GM21723 (cell line): ENCODE results near the gene GPR68.
"Not testable (repeated sequence)": the region's sequence is repeated elsewhere in the genome, so short reads cannot be mapped to it uniquely, and the experiment has no call there.

ENCODE experiments used
- ATAC-seq: cut with Tn5 transposase; IDR thresholded peaks from one replicate; pipeline ENCODE4 v1.9.1; 2021; ENCODE audit warnings: mild to moderate bottlenecking, moderate library complexity; ENCODE audit not compliant: unreplicated experiment

Gene GPR68

GRCh38 chr14:91230397-91231035 is 14.0 kb downstream of the GPR68 start:
- ATAC-seq, result no peak

DNA sequence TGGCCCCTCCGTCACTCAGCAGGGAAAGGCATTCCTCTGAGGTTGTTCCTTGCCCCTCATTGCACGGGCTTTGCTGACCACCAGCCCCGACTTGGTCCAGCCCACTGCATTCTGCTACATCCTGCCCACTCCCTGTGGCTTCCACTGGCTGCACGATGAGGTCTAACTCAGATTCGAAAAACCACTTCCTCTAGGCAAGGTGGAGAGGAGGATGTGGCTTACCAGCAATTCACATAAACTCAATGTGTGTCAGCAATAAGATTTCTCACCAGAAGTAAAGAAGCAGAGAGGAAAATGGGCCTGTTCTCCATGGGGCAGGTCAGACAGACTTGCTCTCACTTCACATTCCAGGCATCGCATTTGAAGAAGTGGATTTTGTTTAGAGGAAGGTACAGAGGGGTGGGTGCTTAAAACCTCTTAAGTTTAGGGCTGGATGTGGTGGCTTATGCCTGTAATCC is 14.7 kb downstream of the GPR68 start:
- peak; percentile 70 for ATAC-seq

DNA sequence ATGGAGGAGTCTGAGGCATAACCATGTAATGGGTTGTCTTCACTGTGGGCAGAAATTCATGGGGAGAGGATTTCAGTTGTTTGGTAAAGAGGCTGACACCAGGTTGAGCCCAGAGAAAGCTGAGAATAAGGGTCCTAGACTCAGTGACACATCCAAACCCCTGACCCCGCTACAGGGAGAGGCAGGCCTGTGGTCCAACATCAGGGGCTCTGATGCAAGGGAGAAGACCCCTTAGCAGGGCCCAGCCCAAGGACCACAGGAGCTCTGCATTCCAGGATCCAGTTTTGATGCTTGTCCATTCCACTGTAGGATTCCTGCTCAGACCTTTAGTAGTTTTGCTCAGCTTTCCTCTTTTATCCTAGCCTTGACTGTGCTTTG is 15.5 kb downstream of the GPR68 start:
- no peak for ATAC-seq

DNA sequence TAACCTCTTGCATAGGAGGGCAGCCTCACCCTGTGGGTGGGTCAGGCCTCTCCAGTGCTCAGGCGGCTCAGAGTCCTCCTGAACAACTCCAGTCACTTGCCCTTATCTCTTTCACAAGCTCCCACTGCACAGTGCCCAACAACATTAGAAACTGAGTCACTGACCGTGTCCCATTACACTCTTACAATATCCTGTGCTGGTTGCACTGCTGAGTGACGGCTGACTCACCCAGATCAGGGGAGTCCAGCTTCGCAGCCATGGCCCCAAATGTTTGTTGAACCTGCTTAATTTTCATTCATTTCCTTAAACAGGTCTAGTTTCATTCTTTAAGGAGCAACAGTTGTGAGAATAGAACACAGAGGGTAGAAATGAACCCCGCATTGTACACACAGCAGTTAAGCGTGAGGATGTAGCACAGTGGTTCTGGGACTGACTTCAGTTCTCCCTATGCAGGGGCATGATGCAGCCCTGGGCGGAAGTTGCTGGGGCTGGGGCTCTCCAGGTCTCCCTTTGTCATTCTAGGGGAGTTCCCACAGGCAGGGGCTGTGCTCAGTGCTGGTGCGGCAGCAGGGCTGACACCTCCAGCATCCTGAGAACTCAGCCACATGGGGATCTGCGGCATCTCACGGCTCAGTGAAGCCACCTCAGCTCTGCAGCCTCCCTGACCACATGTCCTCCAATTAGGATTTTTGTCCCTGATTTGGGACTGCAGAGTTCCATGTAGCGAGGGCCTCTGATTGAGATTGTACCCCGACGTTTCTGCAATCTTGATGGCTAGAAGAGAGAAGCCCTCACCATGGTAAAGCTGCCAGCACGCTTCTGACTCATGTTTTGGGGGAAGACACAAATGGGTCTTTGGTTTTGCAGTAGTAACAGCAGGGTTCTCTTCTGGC is 16.1 kb downstream of the GPR68 start:
- ATAC-seq, result peak; percentile 87

DNA sequence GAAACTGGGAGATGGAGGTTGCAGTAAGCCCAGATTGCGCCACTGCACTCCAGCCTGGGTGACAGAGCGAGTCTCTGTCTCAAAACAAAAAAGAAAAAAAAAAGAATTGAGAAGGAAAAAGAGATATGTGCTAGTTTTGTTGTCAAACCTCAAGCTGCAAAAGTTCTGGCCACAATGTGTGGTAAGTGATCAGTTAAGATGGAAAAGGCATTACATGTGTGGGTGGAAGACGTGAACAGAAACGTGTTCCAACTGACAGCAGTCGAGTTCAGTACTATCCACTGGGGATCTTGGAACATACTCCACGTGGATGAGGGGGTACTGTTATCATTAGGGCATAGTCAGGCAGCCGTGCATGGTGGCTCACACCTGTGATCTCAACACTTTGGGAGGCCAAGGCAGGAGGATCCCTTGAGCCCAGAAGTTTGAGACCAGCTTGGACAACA is 17.3 kb downstream of the GPR68 start:
- ATAC-seq, result no peak

- not testable (repeated sequence) for ATAC-seq
These were observed 18.1 kb downstream of the GPR68 start for GRCh38 chr14:91226360-91226759.

DNA sequence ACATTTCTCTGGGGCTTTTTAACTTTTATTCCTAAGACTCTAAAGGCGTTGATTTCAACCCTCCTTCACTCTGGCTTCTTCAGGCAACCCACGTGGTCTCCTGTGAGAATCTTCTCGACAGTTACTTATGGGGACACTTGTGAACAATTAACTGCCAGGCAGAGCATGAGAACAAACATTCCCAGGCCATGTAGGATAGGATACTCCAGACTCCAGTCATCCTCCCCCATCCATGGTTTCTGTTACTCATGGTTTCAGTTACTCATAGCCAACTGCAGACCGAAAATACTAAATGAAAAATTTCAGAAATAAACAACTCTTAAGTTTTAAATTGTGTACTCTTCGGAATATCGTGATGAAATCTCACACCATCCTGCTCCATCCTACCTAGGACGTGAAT is 19.5 kb downstream of the GPR68 start:
- no peak for ATAC-seq

GRCh38 chr14:91223028-91223783 is 21.3 kb downstream of the GPR68 start:
- no peak for ATAC-seq

- no peak for ATAC-seq
These were observed 23.2 kb downstream of the GPR68 start for GRCh38 chr14:91221270-91221669.

DNA sequence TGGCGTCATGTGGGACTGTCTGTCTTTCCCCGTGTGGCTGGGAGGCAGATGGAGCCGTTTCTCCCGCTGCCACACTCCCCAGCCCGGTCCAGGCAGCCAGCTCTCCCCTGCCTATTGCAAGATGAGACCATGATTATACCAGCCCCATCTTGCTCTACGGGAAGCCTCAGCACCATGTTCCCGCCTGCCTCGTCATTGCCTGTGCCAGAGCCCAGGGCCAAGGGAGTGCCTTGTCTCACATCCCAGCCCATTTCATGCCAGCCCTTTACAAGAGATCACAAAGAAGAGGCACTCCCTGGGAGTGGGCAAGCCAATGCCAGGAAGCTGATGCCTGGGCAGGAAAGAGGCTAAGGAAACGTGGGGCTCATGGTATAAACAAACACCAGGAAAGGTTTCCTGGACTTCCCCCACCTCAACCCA is 23.9 kb downstream of the GPR68 start:
- ATAC-seq, result no peak

DNA sequence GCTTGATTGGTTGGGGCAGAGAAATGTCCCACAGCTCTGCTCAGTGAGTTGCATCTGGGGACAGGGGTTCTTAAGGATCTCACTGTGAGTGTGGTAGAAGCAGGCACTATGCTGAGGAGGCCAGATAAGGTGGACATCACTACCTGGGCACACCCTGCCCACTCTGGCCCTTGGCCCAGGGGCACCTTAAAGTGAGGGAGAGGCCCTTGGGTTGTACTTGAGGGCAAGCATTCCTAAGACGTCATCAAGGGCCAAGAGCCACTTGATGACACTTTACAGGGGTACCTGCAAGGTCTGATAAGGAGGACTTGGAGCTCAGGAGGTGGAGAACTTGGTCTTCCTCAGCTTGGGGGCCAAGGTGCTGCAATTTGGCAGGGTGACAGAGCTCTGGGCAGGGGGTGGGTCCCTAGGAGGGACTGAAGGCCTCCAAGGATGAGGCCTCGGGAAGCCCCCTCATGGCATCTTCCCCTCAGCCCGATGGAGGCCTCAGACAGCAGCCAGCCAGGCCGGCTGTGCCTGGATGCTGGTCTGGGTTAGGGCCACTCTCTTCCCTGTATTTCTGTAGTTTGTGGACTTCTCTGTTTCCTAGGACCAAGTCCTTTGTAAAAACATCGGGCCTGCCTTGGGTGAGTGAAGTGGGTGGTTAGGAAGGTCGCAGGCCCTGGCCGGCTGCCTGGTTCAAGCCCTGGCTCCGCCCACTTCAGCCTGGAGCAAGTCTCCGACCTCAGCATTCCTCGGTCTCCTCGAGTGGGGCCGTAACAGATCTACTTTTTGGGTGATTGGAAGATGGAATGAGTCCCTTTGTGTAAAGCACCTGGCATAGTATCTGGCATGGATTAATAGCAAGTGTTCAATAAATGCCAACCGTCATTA is 24.8 kb downstream of the GPR68 start:
- no peak for ATAC-seq

GRCh38 chr14:91218014-91218413 is 26.5 kb downstream of the GPR68 start:
- no peak for ATAC-seq

GRCh38 chr14:91216731-91217226 is 27.7 kb downstream of the GPR68 start:
- no peak for ATAC-seq

- no peak for ATAC-seq
These were observed 29.1 kb downstream of the GPR68 start for GRCh38 chr14:91215381-91215780.

GRCh38 chr14:91214306-91214705 is 30.2 kb downstream of the GPR68 start:
- no peak for ATAC-seq

DNA sequence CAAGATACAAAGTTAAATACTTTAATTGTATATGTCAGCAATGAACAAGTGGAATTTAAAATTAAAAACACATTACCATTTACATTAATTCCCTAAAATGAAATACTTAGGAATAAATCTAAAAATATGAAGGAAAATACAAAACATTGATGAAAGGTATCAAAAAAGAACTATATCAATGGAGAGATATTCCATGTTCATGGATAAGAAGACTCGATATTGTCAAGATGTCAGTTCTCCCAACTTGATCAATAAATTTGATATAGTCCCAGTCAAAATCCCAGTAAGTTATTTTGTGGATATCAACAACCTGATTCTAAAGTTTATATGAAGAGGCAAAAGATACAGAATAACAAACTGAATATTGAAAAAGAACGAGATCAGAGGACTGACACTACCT is 33.5 kb downstream of the GPR68 start:
- ATAC-seq, result no peak

GRCh38 chr14:91207008-91207407 is 37.5 kb downstream of the GPR68 start:
- ATAC-seq, result no peak

DNA sequence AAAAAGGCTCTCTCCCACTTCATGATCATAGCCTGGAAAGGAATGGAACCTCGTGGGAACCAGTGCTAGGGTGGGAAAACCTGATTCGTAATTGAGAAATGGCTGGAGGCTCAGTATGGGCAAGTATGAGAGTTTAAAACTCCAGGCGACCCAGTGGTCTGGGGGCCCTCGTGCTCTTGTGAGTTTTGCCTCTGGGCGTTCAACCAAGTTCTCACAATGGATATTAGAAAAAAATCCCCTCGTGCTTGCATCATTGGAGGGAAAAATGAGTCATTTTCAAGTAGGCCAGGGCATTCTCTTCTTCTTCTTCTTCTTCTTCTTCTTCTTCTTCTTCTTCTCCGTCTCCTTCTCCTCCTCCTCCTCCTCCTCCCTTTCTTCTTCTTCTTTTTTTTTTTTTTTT is 39.0 kb downstream of the GPR68 start:
- ATAC-seq, result no peak

- no peak for ATAC-seq
These were observed 39.8 kb downstream of the GPR68 start for GRCh38 chr14:91204657-91205056.

GRCh38 chr14:91202234-91202974 is 42.1 kb downstream of the GPR68 start:
- no peak for ATAC-seq
